Pulmonary artery endothelial cell (primary cell): ENCODE data around the gene PKD1. TPM values are rescaled to one million over a fixed set of nuclear protein-coding genes. Genes with fewer than 3 reads are reported as not detected.

Experiments used
- DNase-seq: peaks from one replicate; pipeline ENCODE4 v3.0.0-alpha.2; 2011; ENCODE audit warnings: low read depth, low spot score
- total RNA-seq: library from RNA; depleted of rRNA; stranded (reverse); fragments of >200 nt; gene quantifications from 2 replicates; pipeline ENCODE4 v1.2.3, GENCODE V29; 2014

PKD1 gene
- total RNA-seq, 1 donor from 2014 or later: 39.8 TPM

- DNase-seq: no peak
Observed at GRCh38 chr16:2053897-2054296, 81.8 kb downstream of the PKD1 start.

DNA sequence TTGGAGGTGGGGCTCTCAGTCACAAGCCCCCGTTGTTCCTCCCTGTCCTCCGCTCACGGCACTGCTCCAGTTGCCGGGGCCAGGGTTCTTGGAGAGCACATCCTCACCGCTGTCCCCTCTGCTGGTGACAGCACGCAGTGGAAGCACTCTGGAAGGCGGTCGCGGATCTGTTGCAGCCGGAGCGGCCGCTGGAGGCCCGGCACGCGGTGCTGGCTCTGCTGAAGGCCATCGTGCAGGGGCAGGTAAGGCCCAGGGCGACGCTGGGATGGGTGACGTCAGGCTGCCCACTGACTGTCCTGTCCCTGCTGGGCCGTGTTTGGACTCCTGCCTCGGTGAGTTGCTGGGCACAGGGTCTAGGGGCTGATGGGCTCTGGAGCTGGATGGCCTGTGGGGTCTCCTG lies 82.5 kb downstream of the PKD1 start:
- DNase-seq: no peak

DNA sequence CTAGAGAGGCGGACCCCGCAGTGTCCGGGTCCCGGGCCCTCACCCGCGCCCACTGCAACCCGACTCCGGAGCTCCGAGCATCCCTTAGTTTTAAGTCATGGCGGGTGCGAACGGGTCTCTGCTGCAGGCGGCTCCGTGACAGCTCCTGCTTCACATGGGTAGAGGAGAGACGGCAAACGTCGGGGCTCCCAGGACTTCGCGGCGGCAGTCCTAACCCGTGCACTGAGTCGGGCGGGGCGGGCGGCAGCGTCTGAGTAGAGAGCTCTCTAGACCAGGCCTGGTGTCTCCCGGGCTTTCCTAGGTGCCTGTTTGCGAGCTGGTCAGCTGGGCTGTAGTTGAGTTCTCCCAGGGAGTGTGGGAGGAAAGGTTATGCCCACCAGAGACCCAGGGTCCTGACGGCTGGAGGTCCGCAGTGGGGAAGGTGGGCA lies 87.6 kb downstream of the PKD1 start:
- DNase-seq: no peak

DNA sequence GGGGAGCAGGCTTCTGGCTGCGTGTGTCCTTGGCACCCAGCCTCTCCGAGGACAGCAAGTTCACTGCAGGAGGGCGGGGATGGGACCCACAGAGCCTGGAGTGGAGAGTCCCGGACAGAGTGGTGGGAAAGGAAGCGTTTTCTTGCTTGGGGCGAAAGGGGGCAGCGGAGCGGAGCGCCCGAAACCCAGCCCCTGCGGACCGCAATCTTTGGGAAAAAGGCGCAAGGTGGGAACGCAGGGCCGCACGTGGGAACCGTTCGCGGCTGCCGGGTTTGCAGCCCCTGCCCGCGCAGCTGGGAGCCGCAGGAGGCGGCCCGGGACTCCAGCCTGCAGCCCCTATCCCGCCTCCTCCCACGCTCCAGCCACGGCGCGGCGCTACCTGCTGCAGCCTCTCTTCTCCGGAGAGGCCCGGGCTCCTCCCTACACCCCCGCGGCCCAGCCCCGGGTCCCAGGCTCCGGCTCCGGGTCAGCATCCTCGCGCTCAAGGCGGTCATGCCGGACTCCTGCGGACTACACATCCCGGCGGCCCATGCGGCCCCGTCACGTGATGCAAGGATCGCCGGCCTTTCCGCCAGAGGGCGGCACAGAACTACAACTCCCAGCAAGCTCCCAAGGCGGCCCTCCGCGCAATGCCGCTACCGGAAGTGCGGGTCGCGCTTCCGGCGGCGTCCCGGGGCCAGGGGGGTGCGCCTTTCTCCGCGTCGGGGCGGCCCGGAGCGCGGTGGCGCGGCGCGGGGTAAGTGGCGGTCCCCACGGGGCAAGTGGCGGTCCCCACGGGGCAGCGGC lies 88.2 kb downstream of the PKD1 start, which contains the start of the genes NTHL1 and TSC2:
TSS of gene NTHL1 (minus strand) at position 505 of the 786 bp plus-strand sequence. CDS start at position 494, 11 bp downstream.
TSS of gene TSC2 (plus strand) at position 656 of the 786 bp plus-strand sequence. CDS start 631 bp downstream, outside the sequence.
- peak; percentile 85 for DNase-seq

DNA sequence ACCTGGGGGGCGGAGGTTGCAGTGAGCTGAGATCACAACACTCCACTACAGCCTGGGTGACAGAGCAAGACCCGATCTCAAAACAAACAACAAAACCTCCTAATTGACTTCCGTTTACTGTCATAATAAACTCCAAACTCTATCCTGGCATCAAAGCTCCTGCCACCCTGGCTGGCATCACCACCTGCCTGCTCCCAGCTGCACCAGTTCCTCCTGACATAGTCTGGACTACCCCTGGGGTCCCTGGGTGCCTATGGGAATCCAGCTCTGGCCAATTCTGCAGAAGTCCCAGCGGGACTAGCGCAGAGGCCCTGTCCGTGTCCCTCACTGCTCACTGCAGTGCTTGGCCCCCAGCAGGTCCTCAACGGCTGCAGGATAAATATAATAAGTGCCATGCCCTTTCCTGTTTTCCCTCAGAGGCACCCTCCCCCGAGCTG lies 88.8 kb downstream of the PKD1 start:
- no peak for DNase-seq

- no peak for DNase-seq
Observed at GRCh38 chr16:2045965-2046892, 89.5 kb downstream of the PKD1 start.

- DNase-seq: no peak
Observed at GRCh38 chr16:2044541-2044940, 91.2 kb downstream of the PKD1 start.

DNA sequence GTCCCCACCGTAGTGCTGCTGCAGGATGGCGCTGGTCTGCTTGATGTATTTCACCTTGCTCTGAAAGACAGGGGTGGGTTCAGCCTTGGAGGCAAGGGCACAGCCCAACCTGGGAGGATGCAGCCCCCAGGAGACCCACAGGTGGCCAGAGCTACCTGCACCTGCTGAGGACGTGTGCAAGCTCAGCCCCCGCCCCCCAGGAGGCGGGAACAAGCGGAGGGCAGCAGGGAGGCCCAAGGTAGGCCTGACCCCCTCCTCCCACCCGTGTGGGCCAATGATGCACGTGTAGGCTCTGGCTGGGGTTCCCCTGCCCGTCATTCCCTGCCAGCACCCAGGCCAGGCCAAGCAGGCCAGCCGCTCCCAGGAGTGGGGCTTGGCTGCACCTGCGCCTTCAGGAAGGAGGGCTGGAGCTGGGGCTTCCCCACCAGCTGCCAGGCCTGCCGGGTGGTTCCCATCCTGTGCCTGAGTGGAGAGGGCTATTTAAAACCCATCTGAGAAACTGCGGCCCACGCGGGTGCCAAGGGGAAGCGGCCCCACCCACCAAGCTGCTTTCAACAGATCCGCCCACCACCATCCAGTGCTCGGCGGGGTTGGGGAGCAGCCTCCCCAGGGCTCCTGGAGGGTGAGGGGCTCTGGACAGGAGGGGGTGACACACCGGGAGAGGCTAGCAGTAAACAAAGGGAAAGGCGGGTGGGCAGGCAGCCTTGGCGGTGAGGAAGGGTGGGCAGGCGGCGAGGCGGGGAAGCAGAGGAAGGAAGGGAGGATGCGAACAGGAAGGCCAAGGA lies 91.8 kb downstream of the PKD1 start:
- no peak for DNase-seq

- DNase-seq: no peak
Observed at GRCh38 chr16:2042986-2043666, 92.6 kb downstream of the PKD1 start.

GRCh38 chr16:2042171-2042985 lies 93.3 kb downstream of the PKD1 start:
- no peak for DNase-seq

DNA sequence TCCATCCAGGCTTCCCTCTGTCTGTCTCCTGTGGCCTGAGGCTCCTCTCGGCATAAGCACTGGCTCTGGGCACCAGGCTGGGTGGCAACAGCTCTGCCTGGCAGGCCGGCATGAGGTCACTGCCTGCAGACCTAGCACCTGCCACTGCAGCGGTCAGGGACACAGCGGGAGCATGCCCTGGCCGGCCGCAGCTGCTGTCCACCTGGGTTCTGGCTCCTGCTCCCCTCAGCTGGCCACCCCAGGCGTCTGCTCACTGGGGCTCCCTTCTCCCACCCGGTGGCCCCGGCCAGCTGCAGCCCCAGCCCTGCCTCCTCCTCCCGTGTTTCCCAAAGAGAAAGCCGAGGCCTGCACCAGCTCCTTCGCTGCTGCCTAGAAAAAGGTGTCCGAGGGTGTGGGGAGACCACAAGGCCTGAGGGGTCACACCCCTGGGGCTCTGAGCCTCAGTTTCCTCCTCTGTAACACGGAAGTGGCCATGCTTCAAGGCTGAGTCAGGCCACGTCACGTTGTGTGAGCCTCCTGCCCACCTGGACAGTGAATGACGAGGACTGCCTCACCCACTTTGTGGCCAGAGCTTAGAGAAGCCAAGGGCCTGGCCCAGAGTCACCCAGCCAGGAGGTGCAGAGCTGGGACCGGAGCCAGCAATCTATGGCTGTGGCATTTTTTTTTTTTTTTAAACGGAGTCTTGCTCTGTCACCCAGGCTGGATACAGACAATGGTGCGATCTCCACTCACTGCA lies 94.7 kb downstream of the PKD1 start:
- DNase-seq: no peak

GRCh38 chr16:2040041-2040786 lies 95.5 kb downstream of the PKD1 start:
- DNase-seq: no peak

- no peak for DNase-seq
Observed at GRCh38 chr16:2039274-2040031, 96.2 kb downstream of the PKD1 start.
